ENCODE results near the gene PCP4.

PCP4 gene

DNA sequence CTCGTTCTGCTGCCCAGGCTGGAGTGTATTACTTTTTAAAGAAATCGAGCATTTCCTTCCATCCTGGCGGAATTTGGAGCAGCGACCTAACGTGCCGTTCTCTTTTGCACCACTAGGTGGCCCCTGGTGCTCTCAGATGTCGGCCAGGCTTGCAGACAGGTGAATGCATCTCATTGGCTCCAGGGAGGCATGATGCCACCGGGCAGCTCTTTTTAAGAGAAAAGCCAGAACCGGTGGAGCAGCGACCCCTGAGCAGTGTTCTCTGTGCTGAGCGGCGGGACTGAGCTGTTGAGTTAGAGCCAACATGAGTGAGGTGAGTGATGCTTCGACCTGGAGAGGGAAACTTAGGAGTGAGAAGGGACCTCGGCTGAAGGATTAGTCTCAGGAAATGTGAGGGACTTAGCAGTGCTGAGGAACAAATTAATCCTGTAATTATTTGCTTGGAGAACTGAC, at the start of gene PCP4:
TSS of gene PCP4 (plus strand) at position 241 of the 453 bp plus-strand sequence. CDS start at position 305, 64 bp downstream.
- DNase-seq: no peak

DNA sequence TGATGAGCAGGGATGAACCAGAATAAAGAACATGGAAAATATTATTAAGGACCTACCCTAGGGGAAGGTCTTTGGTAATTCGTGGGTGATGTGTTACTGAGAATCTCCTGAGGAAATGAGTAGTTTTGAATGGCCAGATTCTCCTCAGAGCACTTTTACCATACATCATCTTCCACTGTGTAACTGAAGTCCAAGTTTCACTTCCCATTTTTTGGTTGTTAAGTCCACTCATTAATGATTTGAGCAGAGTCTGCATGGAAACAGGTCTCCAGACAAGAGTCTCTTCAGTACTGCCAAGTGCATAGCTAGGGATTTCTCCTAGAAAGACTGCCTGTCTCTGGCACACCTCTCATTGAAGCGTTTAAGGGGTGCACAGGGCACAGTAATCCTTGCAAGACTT, 48.7 kb upstream of the PCP4 start:
- no peak for DNase-seq

DNA sequence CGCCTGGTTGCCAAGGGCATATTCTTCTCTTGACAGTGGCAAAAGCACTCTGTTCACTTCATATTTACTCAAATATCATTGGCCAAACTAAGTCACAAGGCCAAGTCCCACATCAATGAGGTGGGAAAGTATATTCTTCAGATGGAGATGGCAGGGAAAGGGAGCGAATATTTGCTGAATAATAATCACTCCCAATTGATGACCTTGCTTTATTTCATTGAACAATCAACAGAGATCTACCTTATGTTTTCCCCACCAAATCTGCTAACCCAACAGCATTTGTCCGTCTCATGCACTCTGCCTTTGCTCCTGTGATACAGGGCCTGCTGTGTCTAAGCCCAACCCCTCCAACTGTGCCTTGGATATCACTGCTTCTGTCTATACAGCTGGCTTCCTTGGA, 45.2 kb upstream of the PCP4 start:
- DNase-seq: no peak

DNA sequence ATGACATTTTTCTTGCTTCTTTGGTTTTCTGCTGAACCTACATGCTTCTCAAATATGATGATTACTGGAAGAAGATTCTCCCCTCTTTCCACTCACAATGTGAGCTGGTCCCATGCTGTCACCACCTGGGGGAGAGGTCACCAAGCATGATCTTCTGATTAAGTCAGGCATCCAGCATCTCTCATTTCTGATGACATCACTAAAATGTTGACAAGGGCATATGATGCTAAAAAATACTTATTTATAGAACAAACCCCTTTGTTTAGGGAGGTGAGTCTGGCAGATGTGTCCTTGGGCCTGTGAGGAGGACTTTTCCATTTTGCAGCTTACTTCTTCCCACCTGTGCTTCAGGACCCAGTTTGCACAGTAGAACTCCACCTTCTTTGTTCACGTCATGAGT, 42.0 kb upstream of the PCP4 start:
- DNase-seq: no peak

DNA sequence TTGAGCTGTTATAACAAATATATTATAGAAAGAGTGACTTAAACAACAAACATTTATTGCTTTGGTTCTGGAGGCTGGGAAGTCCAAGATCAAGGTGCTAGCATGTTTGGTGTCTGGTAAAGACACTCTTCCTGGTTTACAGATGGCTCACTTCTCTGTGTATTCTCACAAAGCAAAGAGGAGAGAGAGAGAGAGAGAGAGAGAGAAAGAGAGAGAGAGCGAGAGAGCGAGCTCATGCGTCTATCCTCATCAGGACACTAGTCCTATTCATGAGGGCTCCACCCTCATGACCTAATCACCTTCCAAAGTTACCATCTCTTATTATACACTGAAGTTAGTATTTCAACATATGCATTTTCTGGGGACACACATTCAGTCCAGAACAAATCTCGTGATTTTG, 32.7 kb upstream of the PCP4 start:
- DNase-seq: no peak

DNA sequence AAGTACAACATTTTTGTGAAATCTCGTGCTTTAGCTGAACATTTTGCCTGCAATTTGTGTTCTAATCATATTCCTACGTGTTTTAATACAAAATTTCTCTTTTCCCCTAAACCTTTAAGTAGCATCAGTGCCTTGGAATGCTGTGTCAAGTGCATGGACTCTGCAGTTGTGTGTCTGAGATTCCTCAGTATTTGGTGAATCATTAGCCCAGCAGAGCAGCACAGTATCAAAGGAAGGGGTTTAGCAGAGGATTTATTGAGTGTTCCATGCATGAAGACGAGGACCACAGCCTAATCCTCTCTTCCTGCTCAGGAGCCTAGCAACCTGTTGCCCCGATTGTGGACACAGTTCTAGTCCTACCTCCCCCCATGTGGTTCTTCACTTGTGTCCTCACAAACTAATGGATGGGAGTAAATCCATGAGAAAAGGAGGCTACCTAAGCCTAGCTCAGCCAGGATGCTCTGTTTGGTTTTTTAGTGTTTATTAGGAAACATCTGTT, 29.3 kb upstream of the PCP4 start:
- DNase-seq: no peak

DNA sequence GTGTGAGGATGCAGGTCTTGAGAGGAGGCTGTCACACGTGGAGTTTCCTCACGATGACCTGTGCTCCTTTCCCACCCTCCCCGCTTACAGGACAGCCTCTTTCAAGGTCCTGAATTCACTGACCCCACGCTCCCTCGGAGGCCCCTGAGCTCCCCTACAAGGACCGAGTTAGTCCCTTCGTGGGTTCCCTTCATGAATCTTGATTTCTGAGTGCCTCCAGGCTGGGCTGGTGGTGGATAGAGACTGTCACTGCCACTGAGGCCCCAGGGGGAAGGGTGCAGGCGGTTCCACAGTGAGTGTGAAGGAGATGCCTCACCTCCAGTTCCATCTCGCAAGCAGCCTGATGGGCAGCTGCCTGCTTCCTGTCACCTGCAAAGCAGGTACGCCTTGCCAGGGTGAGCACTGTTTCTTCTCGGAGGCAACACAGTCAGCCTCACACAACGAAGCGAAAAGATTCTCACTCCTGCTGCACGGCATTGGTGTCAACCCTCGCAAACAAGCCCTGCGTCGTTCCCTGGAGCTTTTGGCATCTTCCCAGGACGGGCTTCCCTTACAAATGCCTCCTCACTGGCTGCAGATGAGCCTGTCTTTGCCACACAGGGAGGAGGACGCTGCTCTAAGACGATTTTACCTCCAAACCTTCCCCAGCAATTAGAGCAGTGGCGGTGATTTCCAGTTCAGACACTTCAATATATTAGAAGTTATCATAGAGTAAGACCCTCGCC, 26.7 kb upstream of the PCP4 start:
- no peak for DNase-seq

DNA sequence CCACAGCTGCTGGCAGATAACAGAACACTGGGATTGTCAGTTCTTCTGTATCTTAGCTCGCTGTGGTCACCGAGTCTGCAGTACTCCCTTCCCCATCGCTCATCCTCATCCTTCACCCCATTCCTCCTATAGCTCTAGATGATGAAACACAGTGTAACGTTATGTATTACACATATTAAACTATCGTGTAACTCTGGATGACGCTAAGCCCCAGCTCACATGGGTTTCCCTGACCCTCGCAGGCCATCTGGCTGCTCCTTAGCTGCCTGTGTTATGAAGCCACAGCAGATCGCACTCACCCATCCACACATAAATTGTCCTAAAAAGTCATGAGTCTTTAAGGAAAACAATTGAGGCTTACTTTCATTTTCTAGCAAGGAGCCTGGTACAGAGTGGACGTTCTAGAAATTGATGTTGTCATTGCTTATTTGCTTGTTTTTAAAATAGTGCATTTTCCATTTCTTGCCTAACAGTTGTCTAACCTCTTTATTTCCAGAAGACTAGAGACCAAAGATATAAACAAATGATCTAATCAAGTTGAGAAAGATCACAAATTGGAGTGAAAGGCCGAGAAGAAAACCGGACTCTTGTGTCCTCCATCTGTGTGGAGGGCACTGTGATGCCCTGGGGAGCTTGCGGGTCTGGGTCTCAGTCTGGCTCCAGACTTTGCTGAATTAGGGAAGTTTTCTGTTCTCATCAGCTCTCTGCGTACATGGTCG, 24.3 kb upstream of the PCP4 start:
- no peak for DNase-seq

DNA sequence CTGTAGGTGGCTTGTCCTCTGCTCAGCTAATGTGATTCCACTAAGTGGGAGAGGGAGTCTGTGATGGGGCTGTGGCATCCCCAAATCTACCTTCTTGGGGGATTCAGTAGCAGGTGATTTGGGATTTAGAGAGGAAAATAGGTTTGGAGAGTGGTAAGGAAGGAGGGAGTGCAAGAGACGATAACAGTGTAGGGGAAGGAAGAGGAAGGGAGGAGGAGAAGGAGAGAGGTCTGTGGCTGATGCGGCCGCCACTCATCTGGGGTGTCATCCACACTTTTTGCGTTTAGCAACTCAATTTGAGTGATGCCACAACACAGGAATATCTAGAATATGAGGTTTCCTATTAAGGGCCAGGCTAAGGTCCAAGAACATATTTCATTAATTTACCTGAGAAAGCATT, 23.8 kb upstream of the PCP4 start:
- DNase-seq: no peak

DNA sequence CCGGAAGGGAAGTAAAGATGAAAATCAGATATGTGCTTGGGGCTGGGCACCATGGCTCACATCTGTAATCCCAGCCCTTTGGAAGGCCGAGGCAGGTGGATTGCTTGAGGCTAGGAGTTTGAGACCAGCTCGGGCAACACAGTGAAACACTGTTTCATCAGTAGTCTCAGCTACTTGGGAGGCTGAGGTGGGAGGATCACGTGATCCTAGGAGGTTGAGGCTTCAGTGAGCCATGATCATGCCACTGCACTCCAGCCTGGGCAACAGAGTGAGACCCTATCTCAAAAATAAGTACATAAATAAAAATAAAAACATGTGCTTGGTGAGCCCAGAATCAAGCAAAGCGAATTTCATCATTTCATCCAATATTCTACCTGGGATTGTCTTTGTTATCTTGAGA, 23.3 kb upstream of the PCP4 start:
- DNase-seq: no peak

DNA sequence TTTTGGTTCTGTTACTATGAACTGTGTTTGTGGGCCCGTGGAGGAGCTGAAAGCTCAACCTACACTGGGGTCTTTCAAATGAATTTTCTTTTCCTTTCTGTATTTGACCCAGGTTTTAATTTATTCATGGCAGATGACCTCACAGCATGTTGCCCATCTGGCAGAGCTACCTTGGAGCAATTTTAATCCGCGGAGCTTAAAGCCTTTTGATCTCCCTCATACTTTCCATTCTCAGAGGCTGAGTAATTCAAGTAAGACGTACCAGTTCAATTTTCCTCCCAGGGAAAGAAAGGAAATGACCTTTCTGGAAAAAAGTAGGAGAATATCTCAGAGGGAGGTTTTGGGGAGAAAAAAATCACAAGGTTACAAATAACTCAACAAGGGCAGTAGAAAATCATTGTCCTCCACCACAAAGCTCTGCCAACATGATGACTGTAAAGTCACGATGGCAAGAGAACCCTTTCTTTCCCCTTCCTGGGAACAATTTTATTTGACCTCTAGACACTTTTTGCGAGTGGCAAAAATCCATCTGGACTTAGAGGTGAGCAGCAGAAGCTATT, 21.6 kb upstream of the PCP4 start:
- DNase-seq: no peak

DNA sequence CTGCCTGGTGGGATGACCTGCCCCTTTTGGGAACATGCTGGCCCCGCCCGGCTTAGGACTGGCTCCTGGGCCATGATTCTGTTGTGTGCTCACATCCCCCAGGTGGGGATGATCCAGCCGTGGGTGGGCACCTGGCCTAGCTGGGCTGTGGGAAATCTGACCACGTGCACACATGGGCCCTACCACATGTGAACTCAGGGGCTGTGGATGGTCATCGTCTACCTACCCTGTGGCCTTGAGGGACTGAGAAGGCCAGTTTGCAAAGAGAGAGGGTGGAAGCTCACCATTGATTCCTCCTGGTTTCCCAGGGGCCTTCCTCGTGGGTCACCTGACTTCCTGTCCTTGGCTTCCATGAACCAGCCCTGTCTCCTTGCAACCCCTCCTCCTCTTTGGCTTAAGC, 19.4 kb upstream of the PCP4 start:
- no peak for DNase-seq

DNA sequence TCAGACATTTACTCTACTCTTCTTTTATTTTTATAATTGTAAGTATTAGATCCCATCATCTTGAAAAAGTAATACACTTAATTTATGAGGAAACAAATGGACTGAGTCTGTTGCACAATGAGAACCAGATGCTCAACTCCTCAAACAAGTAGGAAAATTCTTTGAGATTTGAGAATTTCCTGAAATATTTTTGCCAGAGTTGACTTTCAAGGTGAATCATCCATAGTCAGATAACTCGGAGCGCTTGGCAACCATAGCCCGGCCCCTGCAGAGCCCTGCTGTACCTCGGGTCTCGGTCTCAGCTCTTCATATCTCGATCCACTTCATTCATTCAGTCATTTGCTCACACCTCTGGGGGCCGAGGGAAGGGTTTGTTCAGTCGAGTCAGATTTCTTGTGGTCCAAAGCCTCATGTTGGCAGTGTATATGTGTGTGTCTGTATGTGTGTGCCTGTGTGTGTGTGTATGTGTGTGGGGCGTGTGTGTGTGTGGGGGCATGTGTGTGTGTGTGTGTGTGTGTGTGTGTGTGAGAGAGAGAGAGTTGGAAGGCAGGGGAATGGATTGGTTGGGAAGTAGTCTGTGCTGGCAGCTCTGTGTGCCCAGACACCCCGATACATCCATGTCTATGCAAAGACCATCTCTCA, 18.1 kb upstream of the PCP4 start:
- no peak for DNase-seq

DNA sequence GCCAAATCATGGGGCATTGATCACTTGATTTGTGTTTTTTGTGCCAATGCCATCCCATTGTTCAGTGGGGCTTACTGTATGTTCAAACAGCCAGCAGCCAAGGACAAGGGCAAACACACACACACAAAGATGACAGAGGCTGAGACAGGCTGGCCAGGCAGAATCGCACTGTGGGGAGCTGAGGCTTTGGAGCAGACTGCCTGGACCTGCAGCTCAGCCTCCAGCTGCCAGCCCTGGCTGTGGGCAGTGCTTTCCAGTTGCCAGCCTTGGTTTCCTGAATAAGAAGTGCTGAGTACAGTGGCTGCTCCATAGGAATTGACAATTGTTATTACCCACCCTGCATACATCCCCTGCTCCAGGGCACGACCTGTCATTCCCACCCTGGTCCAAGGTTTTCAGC, 16.9 kb upstream of the PCP4 start:
- DNase-seq: no peak

DNA sequence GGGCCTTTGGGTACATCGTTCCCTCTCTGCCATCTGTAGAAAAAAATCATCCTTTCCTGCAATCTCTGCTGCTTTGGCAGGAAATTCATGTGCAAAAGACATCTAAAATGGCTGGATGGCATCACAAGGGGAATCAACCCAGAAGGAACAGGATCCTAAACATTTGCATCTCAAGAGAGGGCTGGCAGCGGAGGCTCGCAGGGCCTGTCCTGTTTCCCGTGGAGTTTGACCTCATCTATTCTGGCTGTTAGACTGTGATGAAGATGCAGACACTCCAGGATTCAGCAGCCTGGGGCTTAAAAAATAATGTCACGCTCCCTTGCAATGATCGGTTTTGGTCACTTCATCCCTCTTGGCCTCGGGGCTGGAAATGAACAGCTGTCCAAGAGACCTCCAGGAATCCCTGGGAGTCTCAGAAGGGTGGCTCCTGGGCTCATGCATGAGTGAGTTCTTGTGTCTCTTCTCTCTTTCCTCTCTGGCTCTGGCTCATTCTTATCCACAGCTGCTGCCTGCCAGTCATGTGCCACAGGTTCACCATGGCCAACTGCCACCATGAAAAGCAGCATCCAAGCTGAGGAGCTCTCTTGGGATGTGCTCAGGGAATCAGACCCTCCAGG, 16.1 kb upstream of the PCP4 start:
- no peak for DNase-seq

DNA sequence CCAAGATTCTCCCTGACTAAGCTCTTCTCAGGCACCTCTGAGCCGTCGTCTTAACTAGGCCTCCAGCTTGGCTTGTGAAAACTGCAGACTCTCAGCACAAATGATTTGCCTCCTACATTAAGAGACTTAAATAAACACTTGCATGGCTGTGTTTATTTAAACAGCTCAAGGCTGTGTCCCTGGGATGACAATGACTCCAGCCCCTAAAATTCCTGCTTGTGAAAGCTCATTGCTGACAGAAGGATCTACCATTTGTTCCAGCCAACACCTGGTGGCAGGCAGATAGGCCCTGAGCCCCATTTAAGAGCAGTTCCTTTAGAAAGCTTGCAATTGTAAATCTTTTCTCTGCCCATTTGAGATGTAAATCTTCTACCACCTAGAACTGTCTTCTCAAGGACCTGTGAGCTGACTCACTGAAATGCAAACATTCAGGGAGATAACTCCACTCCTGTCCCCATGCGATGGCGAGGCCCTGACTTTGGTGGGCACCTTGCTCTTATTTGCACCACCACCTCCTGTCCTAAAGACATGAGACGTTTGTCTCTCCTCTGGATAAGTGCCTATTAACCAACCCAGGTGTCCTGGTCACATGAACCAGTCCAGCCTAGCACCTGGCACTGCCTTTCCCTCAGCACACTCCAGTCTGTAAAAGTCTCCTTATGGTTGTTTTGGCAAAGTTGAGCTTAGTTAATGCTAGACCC, 15.1 kb upstream of the PCP4 start:
- no peak for DNase-seq

DNA sequence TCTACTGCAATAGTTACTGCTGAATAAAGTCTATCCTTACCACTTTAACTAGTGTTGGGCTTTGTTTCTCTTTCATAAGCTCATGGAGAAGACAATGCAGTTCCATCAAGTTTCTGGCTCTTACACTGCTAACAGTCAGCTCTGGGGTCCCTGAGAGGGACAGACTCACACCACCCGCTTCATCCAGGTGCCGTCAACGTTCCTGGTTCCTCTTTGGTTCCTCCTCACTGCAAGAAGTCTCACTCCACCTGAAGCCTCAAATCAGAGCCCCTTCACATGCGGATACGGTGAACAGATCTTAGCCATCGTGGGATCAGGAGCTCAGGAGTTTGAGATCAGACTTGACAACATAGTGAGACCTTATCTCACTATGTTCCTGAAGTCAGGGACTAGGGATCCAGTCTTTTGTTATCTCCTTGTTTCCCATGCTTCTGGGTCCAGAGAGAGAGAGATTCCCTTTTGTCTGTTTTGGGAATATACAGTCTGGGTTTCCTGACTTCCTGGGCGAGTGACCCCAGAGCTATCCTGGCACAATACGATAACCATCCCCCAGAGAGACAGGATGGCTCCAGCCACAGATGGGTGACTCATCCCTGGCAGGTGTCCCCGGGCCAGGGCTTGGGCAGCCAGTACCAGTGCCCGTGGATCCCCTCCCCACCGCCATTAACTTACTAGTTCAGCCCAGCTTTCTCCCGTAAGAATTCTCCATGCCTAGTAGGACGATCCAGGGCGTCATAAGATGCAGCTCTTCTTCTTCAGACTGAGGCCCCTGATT, 14.3 kb upstream of the PCP4 start:
- DNase-seq: no peak

DNA sequence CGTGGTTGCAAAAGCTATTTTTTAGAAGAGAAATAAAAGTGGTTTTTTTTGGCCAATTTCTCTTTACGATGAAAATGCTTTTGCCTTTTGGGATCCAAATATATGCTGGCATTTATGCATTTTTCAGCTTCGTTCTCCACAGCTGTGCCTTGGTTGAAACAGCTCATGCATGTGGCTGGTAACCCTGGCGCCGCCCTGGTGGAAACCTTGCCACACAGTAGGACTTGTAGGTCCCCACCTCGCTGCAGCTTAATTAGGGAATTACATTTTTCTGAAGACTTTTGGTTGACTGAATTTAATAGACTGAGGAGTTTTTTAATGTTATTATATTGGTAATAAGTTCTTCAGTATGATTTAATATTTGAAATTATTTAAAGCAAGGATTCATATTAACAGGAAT, 12.7 kb upstream of the PCP4 start:
- DNase-seq: no peak

DNA sequence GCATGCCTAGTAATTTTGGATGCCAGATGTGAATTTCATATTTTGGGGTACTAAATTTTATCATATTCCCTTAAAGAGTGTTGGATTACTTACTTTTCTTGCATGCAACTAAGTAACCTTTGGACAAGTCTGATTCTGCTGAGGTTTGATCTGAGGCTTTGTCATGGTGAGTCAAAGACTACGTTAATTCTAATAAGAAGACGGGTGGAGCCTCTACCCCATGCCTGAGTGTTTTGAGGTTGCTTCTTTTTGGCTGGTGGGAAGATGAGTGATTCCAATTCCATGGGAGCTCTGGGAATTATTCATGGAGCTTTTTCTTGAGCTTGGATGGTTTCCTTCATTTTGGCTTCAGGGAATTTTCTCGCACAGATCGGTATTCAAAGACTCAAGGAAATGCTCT, 11.6 kb upstream of the PCP4 start:
- DNase-seq: no peak

DNA sequence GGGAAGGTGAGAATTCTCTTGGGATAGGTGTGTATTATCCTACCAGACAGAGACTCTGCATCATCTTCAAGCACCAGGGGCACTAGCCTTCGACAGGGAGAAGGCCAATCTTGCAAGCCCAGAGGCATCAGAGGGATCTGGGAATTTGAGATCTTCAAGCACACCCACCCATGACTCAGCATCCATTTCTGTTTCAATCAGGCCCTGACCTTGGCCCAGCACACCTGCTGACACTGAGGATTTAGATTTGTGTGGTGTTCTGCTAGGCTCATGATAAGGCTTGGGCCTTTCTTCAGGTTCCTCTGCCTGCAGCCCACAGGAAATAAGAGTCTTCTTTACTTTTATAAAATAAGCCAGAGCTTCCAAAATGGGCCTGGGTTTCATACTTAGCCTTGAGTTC, 6.6 kb upstream of the PCP4 start:
- DNase-seq: no peak

DNA sequence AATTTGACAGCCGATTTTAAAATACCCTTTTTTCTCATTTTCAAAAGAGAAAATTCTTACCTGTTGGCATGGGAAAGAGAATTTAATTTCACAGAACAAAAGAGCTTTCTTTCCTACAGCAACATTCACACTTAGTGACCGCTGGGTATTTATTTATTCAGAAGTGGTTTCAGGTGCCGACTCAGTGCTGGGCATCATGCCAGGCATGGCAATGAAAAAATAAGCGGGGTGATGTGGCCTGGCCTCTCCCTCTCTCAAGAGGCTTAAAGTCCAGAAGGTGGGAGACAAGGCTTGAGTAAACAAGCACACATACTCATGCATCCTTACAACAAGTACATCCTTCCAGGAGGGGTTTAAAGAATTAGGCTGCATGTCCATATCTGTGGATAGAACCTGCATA, 4.1 kb upstream of the PCP4 start:
- no peak for DNase-seq

DNA sequence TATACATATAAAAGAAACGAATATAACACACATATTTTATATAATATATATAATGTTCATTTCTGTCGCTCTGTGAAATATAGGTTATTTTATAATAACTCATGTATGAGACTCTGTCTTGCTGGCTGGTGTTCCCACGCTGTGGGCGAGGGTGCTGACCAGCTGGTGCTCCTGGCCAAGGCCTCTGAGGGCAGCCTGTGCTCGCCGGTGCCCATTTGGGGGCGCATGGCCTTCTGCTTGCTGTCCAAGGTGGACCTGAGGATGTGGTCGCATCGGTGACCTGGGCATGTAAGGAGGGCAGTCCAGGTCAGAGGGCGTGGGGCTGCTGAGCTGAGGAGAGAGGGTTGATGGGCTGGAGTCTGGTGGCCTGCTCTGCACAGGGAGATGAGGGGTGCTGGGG, 1.1 kb upstream of the PCP4 start:
- DNase-seq: no peak
